Neural progenitor cell (in vitro differentiated cells): ENCODE data around the gene GAL3ST2.

Source experiments
- EZH2 ChIP-seq: fragments of 200-600 bp; sonication (generic); IDR thresholded peaks from 2 replicates; pipeline ENCODE4 v1.6.1; 2017; ENCODE audit warnings: antibody characterized with exemption, mild to moderate bottlenecking, moderate library complexity
- EZH2phosphoT487 ChIP-seq: fragments of 200-600 bp; sonication (generic); IDR thresholded peaks from 2 replicates; pipeline ENCODE4 v1.6.1; 2017; ENCODE audit warnings: antibody characterized with exemption
- TF ChIP-seq, protein P1 (sequence below): fragments of 200-600 bp; sonication (generic); IDR thresholded peaks from 2 replicates; pipeline ENCODE4 v1.5.1; 2017; ENCODE audit warnings: antibody characterized with exemption, mild to moderate bottlenecking

DNA sequence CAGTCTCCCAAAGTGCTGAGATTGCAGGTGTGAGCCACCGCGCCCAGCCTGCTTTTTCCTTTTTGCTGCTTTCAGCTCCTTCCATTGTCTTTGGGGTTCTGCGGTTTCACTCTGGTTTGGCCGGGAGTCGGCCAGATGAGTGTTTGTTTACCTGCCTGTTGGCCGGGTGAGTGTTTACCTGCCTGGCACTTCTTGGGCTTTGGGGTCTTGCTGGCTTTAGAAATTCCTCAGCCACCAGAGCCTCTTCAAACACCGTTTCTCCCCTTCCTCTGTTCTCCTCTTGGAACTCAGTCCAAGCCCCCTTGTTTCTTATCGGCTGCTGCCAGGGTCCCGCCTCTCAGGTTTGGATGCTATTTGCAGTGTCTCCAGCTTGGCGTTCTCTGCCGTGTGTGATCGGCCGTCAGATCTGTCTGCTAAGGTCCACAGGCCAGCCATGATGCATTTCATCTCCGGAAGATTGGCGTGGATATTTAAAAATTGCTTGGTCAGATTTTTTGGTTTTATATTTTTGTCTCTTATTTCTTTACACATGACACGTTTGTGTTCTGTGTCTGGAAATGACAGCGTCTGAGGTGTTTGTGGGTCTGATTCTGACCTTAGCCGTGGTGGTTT lies 14.2 kb upstream of the GAL3ST2 start:
- TF ChIP-seq, protein P1, sequence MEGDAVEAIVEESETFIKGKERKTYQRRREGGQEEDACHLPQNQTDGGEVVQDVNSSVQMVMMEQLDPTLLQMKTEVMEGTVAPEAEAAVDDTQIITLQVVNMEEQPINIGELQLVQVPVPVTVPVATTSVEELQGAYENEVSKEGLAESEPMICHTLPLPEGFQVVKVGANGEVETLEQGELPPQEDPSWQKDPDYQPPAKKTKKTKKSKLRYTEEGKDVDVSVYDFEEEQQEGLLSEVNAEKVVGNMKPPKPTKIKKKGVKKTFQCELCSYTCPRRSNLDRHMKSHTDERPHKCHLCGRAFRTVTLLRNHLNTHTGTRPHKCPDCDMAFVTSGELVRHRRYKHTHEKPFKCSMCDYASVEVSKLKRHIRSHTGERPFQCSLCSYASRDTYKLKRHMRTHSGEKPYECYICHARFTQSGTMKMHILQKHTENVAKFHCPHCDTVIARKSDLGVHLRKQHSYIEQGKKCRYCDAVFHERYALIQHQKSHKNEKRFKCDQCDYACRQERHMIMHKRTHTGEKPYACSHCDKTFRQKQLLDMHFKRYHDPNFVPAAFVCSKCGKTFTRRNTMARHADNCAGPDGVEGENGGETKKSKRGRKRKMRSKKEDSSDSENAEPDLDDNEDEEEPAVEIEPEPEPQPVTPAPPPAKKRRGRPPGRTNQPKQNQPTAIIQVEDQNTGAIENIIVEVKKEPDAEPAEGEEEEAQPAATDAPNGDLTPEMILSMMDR: no peak
- TF ChIP-seq EZH2 (no peak), EZH2phosphoT487 (no peak)
